ENCODE results near the gene WNT8B.

GRCh38 chr10:100528921-100529474 is 66.2 kb downstream of the WNT8B start:
- TF ChIP-seq CTCF (IDR thresholded peaks at IDR 0.05; ENCODE audit: insufficient read depth, low read length) (no peak), POLR2AphosphoS5 (IDR thresholded peaks at IDR 0.05; ENCODE audit: low read depth) (no peak), SPI1 (IDR thresholded peaks at IDR 0.05; ENCODE audit: borderline replicate concordance, low read depth) (peak; percentile 52; the same call in 1 of the 2 replicates), REST (IDR thresholded peaks at IDR 0.05; ENCODE audit: insufficient replicate concordance, low read depth) (no peak)

Data from HL-60 (cell line).